ENCODE results near the gene MARK1.

MARK1 gene

DNA sequence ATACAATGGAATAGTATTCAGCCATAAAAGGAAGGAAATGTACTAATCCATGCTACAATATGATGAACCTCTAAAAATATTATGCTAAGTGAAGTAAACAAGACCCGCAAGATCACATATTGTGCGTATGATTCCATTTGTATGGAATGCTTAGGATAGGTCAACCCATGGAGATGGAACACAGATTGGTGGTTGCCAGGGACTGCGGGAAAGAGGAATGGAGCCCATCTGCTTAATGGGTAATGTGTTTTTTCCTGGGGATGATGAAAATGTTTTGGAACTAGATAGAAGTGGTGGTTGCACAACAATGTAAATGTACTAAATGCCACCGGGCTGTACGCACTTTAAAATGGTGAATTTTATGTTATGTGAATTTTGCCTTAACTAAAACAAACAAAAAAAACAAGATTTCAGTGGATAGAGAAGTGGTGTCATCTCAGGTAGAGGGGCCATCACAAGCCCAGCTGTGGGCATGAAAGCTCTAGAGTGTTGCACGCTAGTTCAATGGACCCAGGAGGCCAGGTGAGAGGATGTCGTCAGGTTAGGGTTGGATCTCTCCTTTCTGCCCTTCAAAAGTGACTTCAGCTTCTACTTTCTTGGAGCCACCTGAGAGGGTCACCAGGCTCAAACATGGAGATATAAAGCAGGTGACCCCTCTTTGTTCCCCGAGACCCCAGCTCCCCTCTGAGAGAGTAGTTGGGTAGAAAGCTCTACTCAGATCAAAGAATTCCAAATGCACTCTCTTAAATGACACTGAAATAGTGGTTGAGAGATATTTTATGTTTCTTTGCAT, 164.7 kb downstream of the MARK1 start:
- peak; percentile 33 for DNase-seq

DNA sequence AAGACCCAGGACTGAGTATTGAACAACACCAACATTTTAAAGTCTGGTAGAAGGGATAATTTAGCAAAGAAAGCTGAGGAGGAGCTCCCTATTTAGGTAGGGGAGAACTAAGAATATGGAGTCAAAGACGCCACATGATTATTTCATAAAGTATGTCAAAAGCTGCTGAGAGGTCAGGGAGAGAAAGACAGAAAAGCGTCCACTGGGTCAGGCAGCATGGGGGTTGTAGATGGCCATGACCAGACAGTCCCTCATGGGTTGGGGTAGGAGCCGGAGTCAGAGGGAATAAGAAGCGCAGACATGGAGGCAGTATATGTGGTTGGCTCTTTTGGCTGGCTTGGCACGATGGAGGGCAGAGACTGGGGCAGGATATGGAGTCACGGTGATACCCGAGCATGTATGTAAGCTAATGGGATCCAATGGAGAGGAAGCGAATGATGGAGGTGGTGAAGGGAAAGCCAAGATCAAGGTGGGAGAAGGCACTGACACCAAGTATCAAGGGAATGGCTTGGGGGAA, 167.0 kb downstream of the MARK1 start:
- DNase-seq, result no peak

DNA sequence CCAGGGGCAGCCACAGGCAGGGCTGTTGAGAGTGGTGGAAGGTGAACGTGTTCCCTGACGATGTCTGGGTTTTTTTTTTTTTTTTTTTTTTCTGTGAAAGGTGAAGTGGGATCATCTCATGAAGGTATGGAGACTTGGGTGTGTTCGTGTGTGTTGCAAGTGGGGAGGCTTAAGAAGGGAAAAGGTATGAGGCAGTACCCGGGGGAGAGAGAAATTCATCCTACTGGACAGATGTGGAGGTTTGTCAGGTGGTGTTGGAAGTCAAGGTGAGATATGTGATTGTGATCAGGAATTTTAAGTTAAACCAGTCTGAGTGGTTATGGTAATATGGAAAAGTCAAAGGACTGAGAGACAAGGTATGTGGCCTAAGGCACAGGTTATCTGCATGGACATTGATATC, 167.5 kb downstream of the MARK1 start:
- DNase-seq, result no peak

DNA sequence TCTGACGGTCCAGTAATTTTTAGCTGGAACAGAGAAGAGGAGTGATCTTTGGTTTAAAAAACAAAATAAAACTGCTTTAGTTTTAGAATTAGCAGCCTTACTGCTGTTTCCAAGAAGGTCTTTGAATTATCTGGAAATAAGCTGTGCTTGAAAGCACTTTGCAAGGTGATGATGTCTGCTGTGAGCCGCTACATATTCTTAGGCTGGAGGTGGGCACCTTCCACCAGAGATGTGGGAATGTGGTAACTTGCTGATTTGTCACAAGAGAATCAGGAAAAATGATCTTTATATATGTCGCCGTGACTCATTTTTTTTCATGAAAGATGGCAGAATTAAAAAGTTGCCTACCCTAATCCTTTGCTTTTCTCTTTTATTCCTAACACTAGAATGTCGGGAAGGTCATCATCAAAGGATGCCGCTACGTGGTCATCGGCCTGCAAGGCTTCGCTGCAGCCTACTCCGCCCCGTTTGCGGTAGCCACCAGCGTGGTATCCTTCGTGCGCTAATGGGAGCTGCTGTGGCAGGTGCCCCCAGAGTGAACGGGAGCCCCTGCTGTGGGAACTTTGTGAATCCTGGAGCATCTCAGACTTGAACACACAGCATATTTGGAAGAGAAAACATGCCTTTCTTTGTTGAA, 168.4 kb downstream of the MARK1 start:
- DNase-seq, result no peak

DNA sequence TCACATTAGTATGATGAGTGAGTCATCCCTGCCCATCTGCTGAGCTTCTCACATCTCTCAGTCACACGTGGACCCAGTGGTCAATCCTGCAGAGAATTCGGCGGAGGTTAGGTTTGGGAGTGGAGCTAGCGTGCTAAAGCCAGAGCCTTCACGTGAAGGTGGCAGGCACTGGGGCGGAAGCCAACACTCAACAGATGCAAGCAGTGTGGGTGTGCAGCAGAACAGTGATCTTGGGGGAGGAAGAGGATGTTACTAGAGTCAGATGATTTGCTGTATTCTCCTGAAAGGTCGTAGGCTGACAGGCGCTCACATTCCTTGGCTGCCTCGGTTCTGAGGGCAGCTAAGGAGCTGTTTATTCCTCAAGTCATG, 168.9 kb downstream of the MARK1 start:
- DNase-seq, result peak; percentile 11

DNA sequence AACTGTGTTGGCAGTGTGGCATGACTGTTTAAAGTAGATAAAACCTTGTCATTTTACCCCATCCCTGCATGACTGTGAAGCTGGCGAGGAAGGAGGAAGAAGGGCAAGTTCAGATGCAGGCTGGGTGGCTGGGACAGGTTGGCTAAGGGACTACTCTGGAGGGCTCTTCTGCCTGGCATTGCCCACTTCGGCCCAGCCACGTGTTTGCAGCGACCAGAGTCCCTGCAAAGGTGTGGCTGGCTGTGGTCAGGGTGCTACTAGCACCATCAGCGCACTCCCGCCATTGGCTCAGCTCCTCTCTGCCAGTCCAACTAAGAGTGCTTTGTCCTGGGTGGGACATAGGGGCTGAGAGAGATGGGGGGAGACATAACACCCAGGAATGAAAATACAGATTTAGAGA, 169.4 kb downstream of the MARK1 start:
- DNase-seq, result no peak

DNA sequence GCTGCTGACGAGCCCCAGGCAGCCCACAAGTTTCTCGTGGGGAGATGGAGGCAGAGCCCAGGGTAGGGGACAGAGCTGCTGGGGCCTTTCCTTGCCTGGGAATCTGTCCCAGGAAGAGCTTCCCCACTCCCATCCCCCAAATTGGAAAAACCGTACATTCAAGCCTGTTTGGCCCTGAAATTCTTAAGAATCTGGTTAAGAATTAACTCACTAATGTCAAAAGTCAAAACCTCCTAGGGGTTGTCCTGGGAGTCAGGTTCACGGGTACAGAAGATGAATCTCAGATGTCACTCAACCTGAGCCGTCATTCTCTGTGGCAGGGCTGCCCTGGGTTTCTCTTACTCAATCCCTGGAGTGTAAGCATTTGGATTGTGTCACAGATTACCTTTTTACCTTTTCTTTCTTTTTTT, 170.7 kb downstream of the MARK1 start:
- DNase-seq, result no peak

DNA sequence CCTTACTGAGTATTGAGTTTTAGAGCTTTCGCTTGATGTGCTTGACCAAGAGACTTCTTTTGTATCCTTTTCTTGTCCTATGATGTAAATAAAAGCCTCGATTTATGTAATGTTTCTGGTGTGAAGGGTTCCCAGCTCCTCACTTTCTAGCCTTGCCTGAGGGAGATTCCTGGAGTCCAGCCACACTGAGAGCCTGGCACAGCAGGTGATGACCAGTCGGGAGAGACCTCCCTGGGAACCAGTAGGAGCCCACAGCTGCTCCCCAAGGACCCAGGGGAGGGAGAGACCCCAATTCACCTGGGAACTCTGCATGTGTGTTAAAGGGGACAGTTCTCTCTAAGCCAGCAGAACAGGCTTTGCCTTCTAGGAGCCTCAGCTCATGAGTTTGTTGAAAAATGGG, 171.1 kb downstream of the MARK1 start:
- DNase-seq, result no peak

DNA sequence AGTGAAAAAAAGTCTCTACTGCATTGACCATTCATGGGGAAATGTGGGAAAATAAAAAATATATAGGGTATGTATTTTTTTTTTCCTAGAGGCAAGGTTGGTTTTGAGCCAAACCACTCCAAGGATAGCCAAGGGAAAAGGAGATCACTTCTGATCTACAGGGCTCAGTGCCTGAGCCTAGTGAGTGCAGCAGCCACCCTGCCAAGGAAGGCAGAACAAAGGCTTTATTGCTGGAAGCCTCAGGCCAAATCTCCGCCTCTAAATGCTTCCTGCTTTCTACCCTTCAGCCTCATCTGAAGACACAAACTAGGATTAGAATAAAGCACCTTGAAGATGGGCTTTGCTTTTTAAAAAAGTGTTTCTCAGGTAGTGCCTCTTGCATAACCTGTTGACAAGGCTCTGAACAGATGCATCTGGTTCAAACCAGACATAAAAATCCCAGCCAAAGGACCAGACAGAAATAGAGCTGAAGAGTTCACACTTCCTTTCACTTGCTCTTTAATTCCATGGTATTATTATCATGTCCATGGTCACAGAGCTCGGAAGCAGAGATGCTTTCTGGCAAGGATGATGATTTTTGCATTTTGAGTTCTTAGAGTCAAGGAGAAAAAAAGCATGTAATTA, 172.7 kb downstream of the MARK1 start:
- no peak for DNase-seq

DNA sequence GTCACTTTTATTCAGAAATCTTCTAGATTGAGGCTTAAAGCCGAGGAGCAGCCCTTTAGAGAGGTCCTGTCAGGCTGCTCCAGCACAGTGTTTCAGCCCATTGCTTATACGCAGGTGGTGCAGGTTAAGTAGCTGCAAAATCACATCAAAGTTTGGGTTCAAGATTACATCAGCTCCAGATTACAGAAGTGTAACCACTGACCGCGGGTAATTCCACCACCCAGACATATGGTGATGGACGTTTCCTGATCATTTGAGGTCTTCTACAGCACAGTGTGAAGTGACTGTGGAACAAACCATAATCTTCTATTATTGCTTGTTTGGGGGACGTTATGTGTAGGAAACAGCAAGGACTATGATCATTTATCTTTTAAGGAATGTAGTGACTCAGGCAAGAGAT, 174.0 kb downstream of the MARK1 start:
- no peak for DNase-seq

DNA sequence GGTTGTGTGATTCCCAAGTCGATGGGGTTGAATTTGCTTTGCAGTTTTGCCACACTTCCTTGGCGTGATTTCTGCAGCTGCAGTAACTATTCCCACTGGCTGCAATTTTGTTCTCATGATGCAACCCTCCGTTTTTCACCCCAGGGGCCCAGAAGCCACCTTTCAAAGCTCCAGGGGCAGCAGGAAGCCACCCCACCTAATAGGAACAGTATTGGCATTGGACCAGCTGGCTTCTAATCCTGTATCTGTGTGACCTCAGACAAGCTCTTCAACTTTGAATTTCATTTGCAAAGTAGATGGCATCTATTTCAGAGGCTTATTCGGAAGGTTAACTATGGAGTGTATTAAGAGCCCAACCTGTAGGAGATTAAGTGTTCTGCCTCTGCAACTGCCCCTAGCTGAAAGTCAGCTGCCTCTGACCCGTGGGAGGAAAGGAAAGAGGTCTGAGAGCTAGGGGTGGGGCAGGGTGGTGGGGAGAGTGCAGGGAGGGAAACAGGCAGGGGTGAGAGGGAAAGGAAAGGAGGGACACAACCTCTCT, 174.9 kb downstream of the MARK1 start:
- DNase-seq, result no peak

DNA sequence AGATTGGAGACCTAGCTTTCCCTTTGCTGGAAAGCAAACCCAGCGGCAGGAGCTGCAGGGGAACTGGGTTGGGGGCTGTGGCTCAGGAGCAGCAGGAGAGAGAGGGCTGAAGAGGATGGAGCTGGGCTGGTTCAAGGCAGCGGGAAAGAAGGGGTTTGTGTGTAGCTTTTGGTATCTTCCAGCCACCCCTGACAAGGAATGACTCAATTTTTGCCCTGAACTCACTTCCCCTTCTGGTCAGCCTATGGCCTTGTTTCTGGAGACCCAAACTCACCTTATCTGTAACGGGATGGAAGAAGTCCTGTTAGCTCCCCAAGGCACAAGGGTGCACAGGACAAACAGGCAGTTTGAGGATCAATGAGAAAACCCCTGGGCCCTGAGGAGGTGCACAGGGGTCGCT, 175.4 kb downstream of the MARK1 start:
- DNase-seq, result no peak

DNA sequence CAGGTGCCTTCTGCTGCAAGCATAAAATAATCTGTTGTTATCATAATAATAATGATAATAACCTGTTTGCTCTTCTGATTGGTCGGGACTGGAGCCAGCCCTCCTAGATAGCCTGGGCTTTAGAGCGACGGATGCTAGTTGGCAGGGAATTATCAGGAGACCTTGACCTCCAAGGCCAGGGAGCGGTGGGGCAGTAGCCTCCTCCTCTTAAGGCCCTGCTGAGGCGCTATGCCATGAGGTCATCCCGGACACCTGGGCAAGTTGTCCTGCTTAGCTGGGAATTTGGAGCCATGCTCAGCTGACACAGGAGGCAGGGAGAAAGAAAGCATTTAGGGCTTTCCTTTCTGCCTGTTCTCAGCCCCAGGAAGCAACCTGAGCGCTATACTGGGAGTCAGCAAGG, 177.8 kb downstream of the MARK1 start:
- DNase-seq, result no peak

DNA sequence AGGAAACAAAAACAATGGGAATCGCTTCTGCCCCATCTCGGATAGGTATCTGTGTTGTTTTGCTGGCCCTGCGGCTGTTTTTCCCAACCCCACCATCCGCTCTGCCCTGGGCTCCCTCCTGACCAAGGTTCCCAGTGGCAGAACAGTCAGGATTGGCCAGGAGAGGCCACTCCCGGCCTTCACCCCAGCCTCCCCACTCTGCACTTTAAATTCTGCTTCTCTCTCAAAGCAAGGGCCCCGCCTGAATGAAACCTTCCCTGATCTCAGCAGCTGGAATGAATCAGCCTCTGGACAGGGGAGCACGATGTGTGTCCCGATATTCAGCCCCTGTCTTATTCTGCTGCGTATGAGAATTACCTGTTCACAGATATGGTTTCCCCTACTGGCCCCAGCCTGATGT, 178.5 kb downstream of the MARK1 start:
- no peak for DNase-seq

DNA sequence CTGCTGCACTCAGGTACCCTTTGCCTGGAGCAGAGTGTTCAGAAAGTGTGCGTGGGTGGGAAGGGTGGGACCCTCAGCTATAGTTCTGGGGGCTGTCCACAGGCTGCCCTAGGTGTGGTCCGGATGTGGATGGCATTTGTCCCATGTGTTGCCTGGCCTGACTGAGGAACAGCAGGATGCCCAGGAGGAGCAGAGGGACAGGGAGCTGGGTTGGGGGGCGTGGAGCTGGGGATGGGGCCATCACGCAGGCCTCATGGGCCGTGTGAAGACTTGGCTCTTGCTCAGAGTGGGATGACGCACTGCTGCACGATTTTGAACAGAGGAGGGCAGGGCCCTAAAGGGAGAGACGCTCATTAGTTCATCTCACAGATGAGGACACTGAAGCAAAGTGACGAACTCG, 179.2 kb downstream of the MARK1 start:
- no peak for DNase-seq

DNA sequence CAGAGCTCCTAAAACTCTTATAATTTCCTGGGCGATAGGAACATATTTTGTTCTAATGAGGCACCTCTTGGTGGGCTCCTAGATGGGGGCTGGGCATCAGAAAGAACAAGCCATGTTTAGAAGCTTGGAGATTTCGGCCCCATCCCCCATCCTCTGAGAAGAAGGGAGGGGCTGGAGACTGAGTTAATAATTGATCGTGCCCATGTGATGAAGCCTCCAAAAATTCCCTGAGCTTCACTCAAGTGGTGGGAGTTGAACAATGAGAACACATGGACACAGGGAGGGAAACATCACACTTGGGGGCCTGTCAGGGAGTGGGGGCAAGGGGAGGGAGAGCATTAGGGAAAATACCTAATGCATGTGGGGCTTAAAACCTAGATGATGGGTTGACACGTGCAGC, 180.3 kb downstream of the MARK1 start:
- no peak for DNase-seq

DNA sequence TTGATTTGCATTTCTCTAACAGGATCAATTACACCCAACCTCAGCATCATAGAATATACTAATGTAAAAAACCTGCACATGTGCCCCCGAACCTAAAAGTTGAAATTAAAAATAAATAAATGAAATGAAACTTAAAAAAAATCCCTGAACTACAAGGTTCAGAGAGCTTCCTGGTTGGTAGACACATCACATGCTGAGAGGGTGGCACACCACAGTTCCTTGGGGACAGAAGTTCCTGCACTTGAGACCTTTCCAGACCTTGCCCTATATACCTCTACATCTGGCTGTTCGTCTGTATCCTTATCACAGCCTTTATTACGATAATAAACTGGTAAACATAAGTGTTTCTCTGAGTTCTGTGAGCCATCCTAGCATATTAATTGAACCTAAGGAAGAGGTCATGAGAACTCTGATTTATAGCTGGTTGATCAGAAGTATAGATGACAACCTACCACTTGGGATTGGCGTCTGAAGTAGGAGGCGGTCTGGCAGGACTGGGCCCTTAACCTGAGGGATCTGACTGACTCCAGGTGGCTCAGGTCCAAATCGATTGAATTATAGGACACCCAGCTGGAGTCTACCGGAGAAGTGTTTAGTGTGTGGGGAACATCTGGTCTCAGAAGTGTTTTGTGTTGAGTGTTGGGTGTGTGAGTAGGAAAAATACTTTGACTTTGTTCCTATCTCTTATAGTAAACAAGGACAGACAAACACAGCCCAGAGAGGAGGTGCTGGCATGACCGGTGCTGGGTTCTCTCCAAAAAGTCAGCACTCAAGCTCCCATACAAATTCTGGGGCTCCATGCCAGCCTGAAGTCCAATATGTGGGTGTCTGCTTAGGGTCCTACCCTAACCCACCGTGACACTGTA, 181.2 kb downstream of the MARK1 start:
- DNase-seq, result no peak

DNA sequence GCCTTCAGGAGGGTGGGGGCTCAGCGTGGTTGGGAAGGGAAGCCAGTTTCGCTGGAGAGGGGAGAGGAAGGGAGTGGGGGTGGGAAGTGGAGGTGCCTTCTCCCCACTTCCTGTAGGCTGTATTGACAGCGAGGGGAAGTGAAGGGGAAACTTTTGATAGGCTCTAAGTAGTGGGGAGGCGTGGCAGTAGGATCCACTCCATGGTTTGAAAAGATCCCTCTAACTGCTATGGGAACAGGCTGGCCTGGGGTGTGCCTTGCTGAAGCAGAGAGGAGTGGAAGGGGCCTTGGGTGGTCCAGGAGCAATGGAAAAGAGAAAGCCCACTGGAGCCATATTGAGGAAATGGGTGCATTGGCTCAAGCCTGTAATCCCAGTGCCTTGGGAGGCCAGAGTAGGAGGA, 182.4 kb downstream of the MARK1 start:
- DNase-seq, result no peak

DNA sequence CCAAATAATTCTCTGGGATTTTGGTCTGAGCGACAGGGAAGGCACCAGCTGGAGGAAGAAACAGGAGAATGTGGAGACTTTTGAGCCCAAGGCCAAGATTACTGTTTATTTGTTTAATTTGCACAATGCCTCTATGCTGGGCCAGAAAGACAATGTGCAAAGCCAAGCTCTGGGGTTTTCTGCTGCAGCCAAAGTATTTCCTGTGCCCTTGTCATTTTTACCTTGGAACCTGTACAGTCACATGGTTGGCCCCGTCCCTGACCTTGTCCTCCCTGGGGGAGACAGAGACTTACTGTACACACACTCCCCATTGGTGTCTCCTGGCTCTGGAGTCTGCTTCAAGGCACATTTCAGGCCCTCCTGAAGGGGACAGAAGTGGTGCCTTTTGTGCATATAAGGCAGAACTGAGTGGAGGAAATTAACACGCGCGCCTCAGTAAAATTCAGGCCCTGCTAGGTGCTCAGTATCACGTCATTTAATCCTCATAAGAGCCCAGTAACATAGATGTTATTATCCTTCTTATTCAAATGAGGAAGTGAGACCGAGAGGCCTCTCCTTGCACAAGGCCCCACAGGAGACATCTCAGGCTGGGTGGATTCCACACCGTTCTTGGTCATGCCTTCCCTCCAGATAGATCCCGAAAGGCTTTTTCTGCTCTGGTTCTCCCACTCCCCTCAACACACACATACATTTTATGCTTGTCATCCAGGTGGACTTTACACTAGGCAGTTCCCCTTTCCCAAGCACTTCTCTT, 183.3 kb downstream of the MARK1 start:
- DNase-seq, result no peak

All from fibroblast of skin of right biceps (primary cell).